Keratinocyte (primary cell): ENCODE results near the gene RYR1. TPM values are rescaled to one million over a fixed set of nuclear protein-coding genes. Genes with fewer than 3 reads are reported as not detected.

ENCODE experiments used
- DNase-seq: peaks from one replicate; pipeline ENCODE4 v3.0.0-alpha.2; 2011; ENCODE audit warnings: low read depth, missing footprints, low spot score
- FAIRE-seq: peaks from 2 replicates; lab custom pipeline; 2011; peaks lifted over from hg19 to GRCh38; lab: Jason Lieb, UNC
- H2AFZ ChIP-seq: 2 replicates; pipeline ENCODE4 v1.6.0; 2012; ENCODE audit warnings: low read length, control low read depth, inconsistent platforms; ENCODE audit not compliant: control insufficient read depth
- H3K27ac ChIP-seq: 2 replicates; pipeline ENCODE4 v1.5.1; 2011; ENCODE audit warnings: low read length; ENCODE audit not compliant: control insufficient read depth, insufficient read depth
- H3K27me3 ChIP-seq: 3 replicates; pipeline ENCODE4 v1.6.0; 2011; ENCODE audit warnings: low read length; ENCODE audit not compliant: control insufficient read depth, insufficient read depth; ENCODE audit errors: extremely low read depth
- H3K36me3 ChIP-seq, 2 experiments: 2 replicates in 1 of 2; 3 replicates in 1 of 2; pipeline ENCODE4 v1.5.1; 2011; ENCODE audit warnings: low read length in 2 of 2, mild to moderate bottlenecking in 1 of 2; ENCODE audit not compliant: control insufficient read depth in 2 of 2, insufficient read depth in 2 of 2; ENCODE audit errors: extremely low read depth in 1 of 2
- H3K4me1 ChIP-seq: 3 replicates; pipeline ENCODE4 v1.5.1; 2011; ENCODE audit warnings: low read length; ENCODE audit not compliant: control insufficient read depth, insufficient read depth; ENCODE audit errors: extremely low read depth
- H3K4me2 ChIP-seq: 3 replicates; pipeline ENCODE4 v1.6.0; 2011; ENCODE audit warnings: low read depth, low read length; ENCODE audit not compliant: control insufficient read depth, insufficient read depth; ENCODE audit errors: extremely low read depth
- H3K4me3 ChIP-seq, 3 experiments: fragments of 200-600 bp in 1 of 3; sonication (generic) in 1 of 3; 2 replicates in 2 of 3; 3 replicates in 1 of 3; pipeline ENCODE4 v1.5.1; 2011 to 2016; ENCODE audit warnings: low read length in 3 of 3, mild to moderate bottlenecking in 3 of 3, control low read depth in 2 of 3, inconsistent platforms in 1 of 3, low read depth in 1 of 3, mixed read lengths in 1 of 3, mixed run types in 1 of 3, moderate library complexity in 1 of 3; ENCODE audit not compliant: control insufficient read depth in 2 of 3, insufficient read depth in 2 of 3; ENCODE audit errors: extremely low read depth in 1 of 3
- H3K79me2 ChIP-seq: 2 replicates; pipeline ENCODE4 v1.6.0; 2012; ENCODE audit warnings: low read length; ENCODE audit not compliant: control insufficient read depth, insufficient read depth
- H3K9ac ChIP-seq: 3 replicates; pipeline ENCODE4 v1.6.0; 2011; ENCODE audit warnings: low read length; ENCODE audit not compliant: control insufficient read depth, insufficient read depth; ENCODE audit errors: extremely low read depth
- H3K9me1 ChIP-seq: 3 replicates; pipeline ENCODE4 v1.6.0; 2011; ENCODE audit warnings: low read length; ENCODE audit not compliant: control insufficient read depth, insufficient read depth; ENCODE audit errors: extremely low read depth
- H3K9me3 ChIP-seq: 2 replicates; pipeline ENCODE4 v1.5.1; 2012; ENCODE audit warnings: low read depth, low read length; ENCODE audit not compliant: control insufficient read depth
- H4K20me1 ChIP-seq: 3 replicates; pipeline ENCODE4 v1.6.0; 2011; ENCODE audit warnings: low read length; ENCODE audit not compliant: control insufficient read depth, insufficient read depth; ENCODE audit errors: extremely low read depth
- EZH2 ChIP-seq: IDR thresholded peaks from one replicate; pipeline ENCODE4 v1.6.1; 2012; ENCODE audit warnings: inconsistent platforms, mild to moderate bottlenecking, low read length, moderate library complexity
- dilution Hi-C: fragments of 300-500 bp; cut with MboI; formaldehyde crosslinking; loops from one replicate; pipeline ENCODE4 v1.7.0; 2020; ENCODE audit warnings: low sequenced_read_pairs; ENCODE audit not compliant: extremely low pct_ligation_motif_present
- polyA plus RNA-seq, 5 experiments: library from polyadenylated mRNA; depleted of rRNA in 3 of 5; stranded (reverse) in 3 of 5; stranded (forward) in 1 of 5; unstranded in 1 of 5; fragments of >200 nt; gene quantifications; 1 replicate in 1 of 5; 2 replicates in 3 of 5; 3 replicates in 1 of 5; pipeline versions ENCODE4 v1.2.1 to v1.2.3, GENCODE V29; 2011 to 2012; ENCODE audit warnings: missing spikeins in 2 of 5, low read depth in 1 of 5, low replicate concordance in 1 of 5
- TF ChIP-seq, protein P1 (sequence below), 3 experiments: IDR thresholded peaks in 1 of 3; conservative IDR thresholded peaks in 1 of 3; optimal IDR thresholded peaks in 1 of 3; 2 replicates in 2 of 3; 3 replicates in 1 of 3; pipeline versions ENCODE3 to v1.5.1; 2011; ENCODE audit warnings: low read length in 3 of 3, mild to moderate bottlenecking in 3 of 3, moderate library complexity in 2 of 3, control low read depth in 1 of 3, inconsistent platforms in 1 of 3; ENCODE audit not compliant: insufficient read depth in 2 of 3; ENCODE audit errors: extremely low read depth in 1 of 3

The RYR1 gene
- polyA plus RNA-seq, 1 donor (not counting 4 experiments of a cell fraction or from before 2014, with no cell fraction given): 0.41 TPM

- no peak for DNase-seq
Measured at GRCh38 chr19:38384209-38385027, 49.1 kb upstream of the RYR1 start.

DNA sequence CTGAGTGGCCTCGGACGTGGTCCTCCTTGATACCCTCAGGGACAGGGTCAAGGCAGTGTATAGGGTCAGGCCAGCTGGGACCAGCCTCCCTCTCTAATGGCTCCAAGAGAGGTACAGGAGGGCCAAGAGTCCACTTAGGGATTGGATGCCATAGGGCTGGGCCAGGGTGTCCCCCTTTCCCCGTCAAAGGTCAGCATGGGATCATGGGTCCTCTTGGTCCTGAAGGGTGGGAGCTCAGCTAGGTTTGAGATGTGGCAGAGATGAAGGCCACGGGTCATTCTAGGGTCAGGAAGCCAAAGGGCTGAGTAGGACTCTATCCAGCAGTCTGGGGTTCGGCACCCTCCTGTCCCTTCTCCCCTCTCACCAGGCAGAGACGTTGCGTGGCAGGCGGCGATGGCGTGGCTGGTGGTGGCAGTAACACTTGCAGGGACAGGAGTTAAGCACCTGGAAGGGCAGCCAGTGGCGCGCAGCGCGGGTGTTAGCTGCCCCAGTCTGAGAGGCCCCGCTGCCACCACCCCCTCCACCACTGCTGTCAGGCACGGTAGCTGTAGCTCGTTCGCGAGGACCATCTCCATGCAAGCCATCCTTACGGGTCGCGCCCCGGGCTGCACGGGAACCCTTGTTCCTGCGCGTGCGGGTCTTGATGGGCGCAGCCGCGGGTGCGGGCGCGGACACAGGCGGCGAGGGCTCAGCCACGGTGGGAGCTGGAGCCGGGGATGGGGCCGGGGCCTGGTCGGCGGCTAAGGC, 48.3 kb upstream of the RYR1 start:
- no peak overlapping the region for H3K27ac ChIP-seq
- dilution Hi-C loops: no loop called here
- no peak overlapping the region for H3K4me2 ChIP-seq
- FAIRE-seq (no peak), DNase-seq (no peak)
- H2AFZ ChIP-seq: no peak overlapping the region
- no peaks in the 10 kb centered on the region for H3K27me3 ChIP-seq
- no peak overlapping the region for H3K4me3 ChIP-seq
- peaks cover 14% of the 10 kb centered on the region for H4K20me1 ChIP-seq
- H3K9ac ChIP-seq: no peak overlapping the region
- peaks cover 6% of the 10 kb centered on the region for H3K9me1 ChIP-seq
- peaks cover 15 to 38% of the 10 kb centered on the region in 2 experiments for H3K36me3 ChIP-seq
- H3K79me2 ChIP-seq: peaks cover 7% of the 10 kb centered on the region
- TF ChIP-seq, protein P1, sequence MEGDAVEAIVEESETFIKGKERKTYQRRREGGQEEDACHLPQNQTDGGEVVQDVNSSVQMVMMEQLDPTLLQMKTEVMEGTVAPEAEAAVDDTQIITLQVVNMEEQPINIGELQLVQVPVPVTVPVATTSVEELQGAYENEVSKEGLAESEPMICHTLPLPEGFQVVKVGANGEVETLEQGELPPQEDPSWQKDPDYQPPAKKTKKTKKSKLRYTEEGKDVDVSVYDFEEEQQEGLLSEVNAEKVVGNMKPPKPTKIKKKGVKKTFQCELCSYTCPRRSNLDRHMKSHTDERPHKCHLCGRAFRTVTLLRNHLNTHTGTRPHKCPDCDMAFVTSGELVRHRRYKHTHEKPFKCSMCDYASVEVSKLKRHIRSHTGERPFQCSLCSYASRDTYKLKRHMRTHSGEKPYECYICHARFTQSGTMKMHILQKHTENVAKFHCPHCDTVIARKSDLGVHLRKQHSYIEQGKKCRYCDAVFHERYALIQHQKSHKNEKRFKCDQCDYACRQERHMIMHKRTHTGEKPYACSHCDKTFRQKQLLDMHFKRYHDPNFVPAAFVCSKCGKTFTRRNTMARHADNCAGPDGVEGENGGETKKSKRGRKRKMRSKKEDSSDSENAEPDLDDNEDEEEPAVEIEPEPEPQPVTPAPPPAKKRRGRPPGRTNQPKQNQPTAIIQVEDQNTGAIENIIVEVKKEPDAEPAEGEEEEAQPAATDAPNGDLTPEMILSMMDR (optimal IDR thresholded peaks at IDR 0.05 in 1 of 3, IDR thresholded peaks at IDR 0.05 in 1 of 3, conservative IDR thresholded peaks at IDR 0.05 in 1 of 3; ENCODE audit: extremely low read depth in 1 of 3, insufficient read depth in 2 of 3, low read length in 3 of 3): peak in 1 of 3 experiments; percentile 1
- no peak for TF ChIP-seq EZH2
- H3K4me1 ChIP-seq: peaks cover 21% of the 10 kb centered on the region
- H3K9me3 ChIP-seq: no peaks in the 10 kb centered on the region

More at GRCh38 chr19:38384209-38385027, 49.1 kb upstream of the RYR1 start:
- Histone ChIP-seq H3K36me3 (peaks cover 18 to 40% of the 10 kb centered on the region in 2 experiments), H3K4me1 (peaks cover 21% of the 10 kb centered on the region), H3K4me2 (no peak overlapping the region), H3K9me3 (no peaks in the 10 kb centered on the region), H3K79me2 (peaks cover 5% of the 10 kb centered on the region), H3K27ac (no peak overlapping the region), H3K9me1 (peaks cover 3% of the 10 kb centered on the region), H3K27me3 (no peaks in the 10 kb centered on the region), H4K20me1 (peaks cover 14% of the 10 kb centered on the region), H2AFZ (no peak overlapping the region), H3K9ac (no peak overlapping the region), H3K4me3 (no peak overlapping the region)
- no peak for TF ChIP-seq EZH2
- TF ChIP-seq, protein P1 (optimal IDR thresholded peaks at IDR 0.05 in 1 of 3, IDR thresholded peaks at IDR 0.05 in 1 of 3, conservative IDR thresholded peaks at IDR 0.05 in 1 of 3; ENCODE audit: extremely low read depth in 1 of 3, insufficient read depth in 2 of 3, low read length in 3 of 3): peak; percentile 32 to 56 (median 54)
- no peak for FAIRE-seq
- dilution Hi-C loops: no loop called here
